Measurements from ENCODE around the gene DUSP12. TPM values are rescaled to one million over a fixed set of nuclear protein-coding genes. Genes with fewer than 3 reads are reported as not detected.
A peak's percentile ranks its signal among the peaks of the same experiment; 100 is the strongest.

The DUSP12 gene
- total and polyA plus RNA-seq, 9 of the 15 experiments (the other 6 are each of a cell fraction or from before 2014, with no cell fraction given) = 10.4 to 81.4 (median 43.6) TPM

- peak; percentile 69 for TF ChIP-seq ZBTB40 (IDR thresholded peaks at IDR 0.05)
- TF ChIP-seq ZBTB40 (CRISPR knock-in tag; IDR thresholded peaks at IDR 0.05) = peak; percentile 46; the same call in 1 of the 2 replicates
- no peak for TF ChIP-seq MCM3 (IDR thresholded peaks at IDR 0.05)
- TF ChIP-seq CXXC5 (CRISPR knock-in tag; IDR thresholded peaks at IDR 0.05) = peak; percentile 78
- TF ChIP-seq PURB (CRISPR knock-in tag; IDR thresholded peaks at IDR 0.05; ENCODE audit: low read depth) = no peak
- TF ChIP-seq ZNF76 (CRISPR knock-in tag; IDR thresholded peaks at IDR 0.05; ENCODE audit: borderline replicate concordance) = peak; percentile 49; the same call in 1 of the 2 replicates
- no peak for TF ChIP-seq RBM22 (IDR thresholded peaks at IDR 0.05; ENCODE audit: low read depth, low read length, poor library complexity, severe bottlenecking)
- TF ChIP-seq MAFF (IDR thresholded peaks at IDR 0.05; ENCODE audit: low read length) = no peak
- no peak for TF ChIP-seq HDAC2 (IDR thresholded peaks at IDR 0.05)
- no peak for TF ChIP-seq ADNP (tag; IDR thresholded peaks at IDR 0.05)
- no peak for TF ChIP-seq ZBTB8A (IDR thresholded peaks at IDR 0.05; ENCODE audit: partially characterized antibody)
- TF ChIP-seq KDM4B (IDR thresholded peaks at IDR 0.05; ENCODE audit: borderline replicate concordance in 2 of 2, low read depth in 1 of 2) = no peak
- no peak for TF ChIP-seq PHB2 (IDR thresholded peaks at IDR 0.05; ENCODE audit: low read depth)
- peak in 1 of 2 experiments; percentile 91; a peak in 2 of 4 replicates for TF ChIP-seq ZNF639 (CRISPR knock-in tag; conservative IDR thresholded peaks at IDR 0.05 in 1 of 2, IDR thresholded peaks at IDR 0.05 in 1 of 2)
- TF ChIP-seq ZBTB9 (CRISPR knock-in tag; IDR thresholded peaks at IDR 0.05) = peak; percentile 58; the same call in 1 of the 2 replicates
Measured at GRCh38 chr1:161726473-161727255, 22.9 kb upstream of the DUSP12 start (continued).
